HG02852 (cell line): ENCODE results near the gene TAS2R5.
"Not testable (repeated sequence)": the region's sequence is repeated elsewhere in the genome, so short reads cannot be mapped to it uniquely, and the experiment has no call there.

Experiments
- ATAC-seq: cut with Tn5 transposase; IDR thresholded peaks from one replicate; pipeline ENCODE4 v1.9.1; 2021; ENCODE audit warnings: mild to moderate bottlenecking, moderate library complexity; ENCODE audit not compliant: unreplicated experiment

TAS2R5 gene, protein sequence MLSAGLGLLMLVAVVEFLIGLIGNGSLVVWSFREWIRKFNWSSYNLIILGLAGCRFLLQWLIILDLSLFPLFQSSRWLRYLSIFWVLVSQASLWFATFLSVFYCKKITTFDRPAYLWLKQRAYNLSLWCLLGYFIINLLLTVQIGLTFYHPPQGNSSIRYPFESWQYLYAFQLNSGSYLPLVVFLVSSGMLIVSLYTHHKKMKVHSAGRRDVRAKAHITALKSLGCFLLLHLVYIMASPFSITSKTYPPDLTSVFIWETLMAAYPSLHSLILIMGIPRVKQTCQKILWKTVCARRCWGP

DNA sequence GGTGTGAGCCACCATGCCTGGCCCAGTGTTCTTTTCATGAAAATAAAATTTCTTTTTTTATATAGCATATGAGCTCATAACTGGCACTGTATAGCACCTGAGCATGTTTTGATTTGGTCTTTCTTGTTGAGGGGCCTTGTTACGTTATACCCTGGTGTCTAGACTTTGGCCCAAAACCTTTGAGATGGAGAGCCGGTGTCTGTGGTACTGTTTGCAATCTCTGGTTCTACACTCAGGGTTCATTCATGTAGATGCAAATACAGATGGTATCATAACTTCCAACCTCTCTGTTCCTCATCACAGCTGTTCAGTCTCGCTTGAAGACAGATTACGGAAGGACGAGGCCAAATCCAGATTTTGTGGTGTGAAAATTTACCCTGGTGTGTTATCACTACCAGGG, at the start of gene TAS2R5:
TAS2R5 (plus strand) TSS at position 301 of the 400 bp plus-strand sequence. CDS start 145 bp downstream, outside the sequence.
- no peak for ATAC-seq

DNA sequence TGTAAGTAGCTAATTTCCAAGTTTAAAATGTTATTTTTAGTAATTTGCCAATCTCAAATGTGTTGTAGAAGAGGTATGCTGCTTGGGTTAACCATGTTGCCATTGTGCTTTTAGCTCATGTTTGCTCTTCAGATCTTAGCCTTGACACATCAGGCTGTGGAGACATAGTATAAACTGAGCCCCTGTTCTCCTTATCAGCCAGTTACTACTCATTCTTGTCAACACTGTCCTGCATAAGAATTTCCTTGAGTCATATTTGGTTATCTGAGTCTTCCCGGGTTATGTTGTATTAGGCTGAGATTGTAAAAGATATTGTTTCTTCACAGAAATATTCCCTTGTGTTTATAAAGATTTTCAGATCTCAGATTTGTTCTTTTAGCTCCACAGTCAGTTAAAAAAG, 47.8 kb upstream of the TAS2R5 start:
- ATAC-seq = no peak

DNA sequence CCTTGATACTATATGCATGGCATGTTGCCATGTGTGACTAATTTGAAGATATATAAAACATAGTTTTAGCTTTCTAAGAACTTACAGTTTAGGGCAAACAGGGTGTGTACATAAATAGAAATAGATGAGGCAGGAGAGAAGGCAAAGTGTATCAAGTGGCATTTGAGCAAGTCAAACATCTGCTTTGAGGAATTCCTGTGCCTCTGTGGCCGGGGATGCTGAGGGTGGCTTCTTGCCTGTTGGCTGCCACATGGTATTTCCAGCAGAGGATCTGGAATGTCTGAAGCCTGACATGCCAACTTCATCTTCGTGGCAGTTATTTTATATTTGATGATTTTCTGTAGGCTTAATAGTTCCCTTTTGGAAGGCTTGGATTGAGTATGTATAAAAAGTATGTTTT, 45.9 kb upstream of the TAS2R5 start:
- ATAC-seq = no peak

GRCh38 chr7:141748396-141748795, 41.6 kb upstream of the TAS2R5 start:
- ATAC-seq = no peak

GRCh38 chr7:141751904-141752303, 38.1 kb upstream of the TAS2R5 start:
- not testable (repeated sequence) for ATAC-seq

DNA sequence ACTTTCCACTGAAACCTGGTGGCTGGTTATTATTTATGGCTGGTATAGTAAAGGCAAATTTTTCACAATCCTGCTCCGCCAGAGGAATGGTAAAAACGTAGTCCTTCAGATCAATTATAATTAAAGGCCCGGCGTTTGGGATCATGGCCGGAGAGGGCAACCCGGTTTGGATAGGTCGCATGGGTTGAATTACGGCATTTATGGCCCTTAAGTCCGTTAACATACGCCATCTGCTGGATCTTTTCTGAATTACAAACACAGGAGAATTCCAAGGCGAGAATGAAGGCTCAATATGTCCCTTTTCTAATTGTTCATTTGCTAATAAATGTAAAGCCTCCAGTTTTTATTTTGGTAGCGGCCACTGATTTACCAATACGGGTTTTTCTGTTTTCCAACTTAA, 37.4 kb upstream of the TAS2R5 start:
- ATAC-seq = no peak

GRCh38 chr7:141754939-141755338, 35.1 kb upstream of the TAS2R5 start:
- no peak for ATAC-seq

- ATAC-seq = no peak
These were observed 26.2 kb upstream of the TAS2R5 start, which contains the start of gene TAS2R3 for GRCh38 chr7:141763797-141764196. TSS of gene TAS2R3 (plus strand) at chr7:141764097. CDS start at chr7:141764159, 62 bp downstream.

DNA sequence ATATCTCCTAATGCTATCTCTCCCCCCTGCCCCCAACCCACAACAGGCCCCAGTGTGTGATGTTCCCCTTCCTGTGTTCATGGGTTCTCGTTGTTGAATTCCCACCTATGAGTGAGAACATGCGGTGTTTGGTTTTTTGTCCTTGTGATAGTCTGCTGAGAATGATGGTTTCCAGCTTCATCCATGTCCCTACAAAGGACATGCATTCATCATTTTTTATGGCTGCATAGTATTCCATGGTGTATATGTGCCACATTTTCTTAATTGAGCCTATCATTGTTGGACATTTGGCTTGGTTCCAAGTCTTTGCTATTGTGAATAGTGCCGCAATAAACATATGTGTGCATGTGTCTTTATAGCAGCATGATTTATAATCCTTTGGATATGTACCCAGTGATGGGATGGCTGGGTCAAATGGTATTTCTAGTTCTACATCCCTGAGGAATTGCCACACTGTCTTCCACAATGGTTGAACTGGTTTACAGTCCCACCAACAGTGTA, 19.9 kb upstream of the TAS2R5 start:
- ATAC-seq = not testable (repeated sequence)

DNA sequence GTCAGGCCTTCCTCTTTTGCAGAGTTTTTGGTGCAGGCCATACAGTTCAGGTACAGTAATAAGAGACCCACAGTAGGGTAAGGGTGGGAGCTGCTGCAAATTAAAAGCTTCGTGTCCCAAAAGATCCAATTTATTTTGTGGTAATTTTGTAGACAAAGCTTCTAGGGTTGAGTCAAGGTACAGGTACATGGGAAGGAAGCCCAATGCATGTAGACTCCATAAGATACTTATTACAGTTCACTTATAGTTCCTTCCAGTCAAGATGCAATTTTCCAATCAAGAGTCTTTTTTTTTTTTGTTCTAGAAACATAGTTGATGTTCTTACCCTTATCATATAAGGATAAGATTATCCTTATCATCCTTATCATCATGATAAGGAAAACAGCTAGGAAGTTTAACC, 13.6 kb upstream of the TAS2R5 start, which contains the start of gene TAS2R4:
TAS2R4 (plus strand) TSS at position 301 of the 400 bp plus-strand sequence. CDS start 1,815 bp downstream, outside the sequence.
- no peak for ATAC-seq

- ATAC-seq = no peak
These were observed 4.1 kb upstream of the TAS2R5 start for GRCh38 chr7:141785706-141786552.

DNA sequence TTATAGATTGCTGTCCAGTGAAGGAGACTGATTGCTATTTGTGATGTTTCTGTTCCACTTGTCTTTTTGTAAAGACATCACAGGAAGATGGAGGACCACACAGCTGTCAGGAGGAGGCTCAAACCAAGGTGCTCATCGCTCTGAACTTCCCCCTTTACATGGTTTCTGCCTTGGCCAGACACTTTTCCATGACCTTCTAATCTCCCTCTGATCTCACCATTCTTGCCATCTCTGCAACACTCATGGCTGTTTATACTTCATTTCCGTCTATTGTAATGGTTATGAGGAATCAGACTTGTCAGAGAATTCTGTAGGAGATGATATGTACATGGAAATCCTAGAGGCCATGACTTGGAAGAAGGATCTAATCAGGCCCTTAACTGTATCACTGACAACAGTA, 1.7 kb upstream of the TAS2R5 start:
- no peak for ATAC-seq

- ATAC-seq = no peak
These were observed 2.5 kb downstream of the TAS2R5 start for GRCh38 chr7:141792526-141792925.

DNA sequence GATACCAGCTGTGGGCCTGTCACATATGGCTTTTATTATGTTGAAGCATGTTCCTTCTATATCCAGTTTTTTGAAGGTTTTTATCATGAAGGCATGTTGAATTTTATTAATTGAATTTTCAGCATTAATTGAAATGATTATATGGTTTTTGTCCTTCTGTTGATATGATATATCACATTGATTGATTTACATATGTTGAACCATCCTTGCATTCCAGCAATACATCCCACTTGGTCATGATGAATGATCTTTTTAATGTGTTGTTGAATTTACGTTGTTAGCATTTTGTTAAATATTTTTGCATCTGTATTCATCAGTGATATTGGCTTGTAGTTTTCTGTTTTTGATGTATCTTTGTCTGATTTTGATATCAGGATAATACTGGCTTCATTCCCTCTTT, 30.1 kb downstream of the TAS2R5 start:
- ATAC-seq = no peak

- not testable (repeated sequence) for ATAC-seq
These were observed 32.4 kb downstream of the TAS2R5 start for GRCh38 chr7:141822432-141822831.

DNA sequence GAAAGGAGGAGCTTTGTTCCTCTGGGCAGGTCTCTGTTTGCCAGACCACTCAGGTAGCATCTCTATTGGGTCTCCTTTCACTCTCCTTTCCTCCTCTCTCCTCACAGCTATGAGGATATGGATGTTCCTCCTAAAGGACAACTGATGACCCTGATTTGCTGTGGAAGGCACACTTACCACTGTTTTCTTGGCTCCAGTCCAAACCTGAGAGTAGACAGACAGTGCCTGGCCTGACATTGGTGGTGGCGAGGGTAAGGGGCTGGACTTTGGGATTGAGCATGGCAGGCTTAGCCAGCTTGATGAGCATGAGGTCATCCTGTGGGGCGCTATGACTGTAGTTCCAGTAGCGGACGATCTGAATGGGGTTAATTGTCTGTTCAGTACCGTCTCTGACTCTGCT, 47.7 kb downstream of the TAS2R5 start:
- ATAC-seq = no peak

DNA sequence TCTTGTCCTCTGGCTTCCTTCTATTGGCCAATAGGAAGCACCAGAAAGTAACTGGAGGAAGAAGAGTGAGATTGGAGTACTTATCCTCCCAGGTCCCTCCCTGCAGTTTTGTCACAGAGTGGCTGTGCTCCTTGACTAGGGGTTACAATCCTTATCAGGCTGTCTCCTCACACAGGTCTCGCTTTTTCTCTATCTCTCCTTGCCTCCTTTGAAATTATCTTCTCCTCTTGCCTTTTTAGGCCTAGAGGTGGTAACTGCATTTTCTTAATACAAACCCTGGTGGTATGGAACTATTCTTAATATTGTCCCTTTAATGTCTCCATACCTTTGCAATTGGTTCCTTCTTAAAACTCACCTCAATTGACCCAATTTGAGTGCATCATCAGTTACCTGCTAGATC, 48.6 kb downstream of the TAS2R5 start:
- ATAC-seq = no peak

- ATAC-seq = no peak
These were observed 49.2 kb downstream of the TAS2R5 start for GRCh38 chr7:141839256-141839655.

DNA sequence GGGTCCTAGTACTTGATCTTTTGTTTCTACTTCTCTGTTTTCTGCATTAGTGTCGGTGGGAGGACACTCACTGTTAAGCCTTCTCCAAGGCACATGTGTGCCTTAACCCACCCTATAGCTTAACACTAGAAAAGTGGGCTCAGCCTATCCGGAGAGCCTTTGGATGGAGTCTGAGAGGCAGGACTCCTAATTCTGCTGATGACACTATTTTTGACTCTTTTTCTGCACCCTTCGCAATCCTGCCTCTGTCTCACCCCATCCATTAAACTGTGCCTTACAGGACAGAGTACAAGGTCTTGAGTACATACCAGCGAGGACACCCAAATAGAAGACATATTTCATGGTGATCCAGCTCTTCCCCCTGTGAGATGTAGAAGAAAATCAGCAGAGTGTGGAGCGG, 50.7 kb downstream of the TAS2R5 start:
- no peak for ATAC-seq
